ENCODE measurements around the gene NKIRAS1.

The NKIRAS1 gene

GRCh38 chr3:23954144-23954543 is 37.4 kb upstream of the NKIRAS1 start:
- H3K27ac ChIP-seq, result no peak overlapping the region
- H3K36me3 ChIP-seq, result peaks cover 0 to 14% (median 0%) of the 10 kb centered on the region in 11 experiments; a peak in 5 of 22 replicates
- H3K9me3 ChIP-seq (replicated peaks in 1 of 11), result no peaks in the 10 kb centered on the region
- no peak overlapping the region for H3K4me3 ChIP-seq
- peak overlapping the region in 2 of 11 experiments; percentile 73 to 81; a peak in 3 of 22 replicates for H3K4me2 ChIP-seq
- peaks cover 20 to 48% (median 33%) of the 10 kb centered on the region in 10 experiments for H3K4me1 ChIP-seq
- peaks cover 0 to 90% (median 58%) of the 10 kb centered on the region in 11 experiments; a peak in 16 of 22 replicates for H4K20me1 ChIP-seq
- TF ChIP-seq Cebpa-rat (IDR thresholded peaks at IDR 0.05), result no peak
- no peak overlapping the region for H3K9ac ChIP-seq
- peaks cover 0 to 24% (median 15%) of the 10 kb centered on the region in 11 experiments; a peak in 16 of 22 replicates for H3K27me3 ChIP-seq

- no peak overlapping the region for H3K4me3 ChIP-seq
- H4K20me1 ChIP-seq, result peaks cover 0 to 93% (median 63%) of the 10 kb centered on the region in 11 experiments; a peak in 16 of 22 replicates
Observed at GRCh38 chr3:23953523-23953922, 36.7 kb upstream of the NKIRAS1 start.

GRCh38 chr3:23952646-23953045 is 35.9 kb upstream of the NKIRAS1 start:
- TF ChIP-seq Cebpa-rat (IDR thresholded peaks at IDR 0.05), result no peak
- no peak overlapping the region for H3K4me3 ChIP-seq
- H3K27ac ChIP-seq, result no peak overlapping the region; a peak in 1 of 22 replicates
- 0 out of 22 replicates have a peak overlapping the region, but pooled peaks of 1 of the 11 experiments have one; percentile 47 for H3K9ac ChIP-seq
- H3K4me1 ChIP-seq, result peaks cover 20 to 48% (median 33%) of the 10 kb centered on the region in 10 experiments
- H3K27me3 ChIP-seq, result peaks cover 0 to 24% (median 15%) of the 10 kb centered on the region in 11 experiments; a peak in 16 of 22 replicates
- H4K20me1 ChIP-seq, result peaks cover 0 to 94% (median 72%) of the 10 kb centered on the region in 11 experiments; a peak in 16 of 22 replicates
- H3K9me3 ChIP-seq (replicated peaks in 1 of 11), result no peaks in the 10 kb centered on the region
- peaks cover 0 to 11% (median 0%) of the 10 kb centered on the region in 11 experiments; a peak in 6 of 22 replicates for H3K36me3 ChIP-seq
- H3K4me2 ChIP-seq, result peak overlapping the region; percentile 14 to 81 (median 73); a peak in 20 of 22 replicates

More at GRCh38 chr3:23953523-23953922, 36.7 kb upstream of the NKIRAS1 start:
- no peak overlapping the region for H3K27ac ChIP-seq
- peaks cover 20 to 48% (median 33%) of the 10 kb centered on the region in 10 experiments for H3K4me1 ChIP-seq
- H3K27me3 ChIP-seq, result peaks cover 0 to 24% (median 15%) of the 10 kb centered on the region in 11 experiments; a peak in 16 of 22 replicates
- H3K9ac ChIP-seq, result no peak overlapping the region
- H3K36me3 ChIP-seq, result peaks cover 0 to 14% (median 0%) of the 10 kb centered on the region in 11 experiments; a peak in 5 of 22 replicates
- no peak for TF ChIP-seq Cebpa-rat (IDR thresholded peaks at IDR 0.05)
- H3K4me2 ChIP-seq, result peak overlapping the region in 8 of 11 experiments; percentile 63 to 81 (median 75); a peak in 16 of 22 replicates
- H3K9me3 ChIP-seq (replicated peaks in 1 of 11), result no peaks in the 10 kb centered on the region

GRCh38 chr3:23950293-23950692 is 33.5 kb upstream of the NKIRAS1 start:
- H3K27me3 ChIP-seq, result peaks cover 0 to 24% (median 15%) of the 10 kb centered on the region in 11 experiments; a peak in 16 of 22 replicates
- no peaks in the 10 kb centered on the region for H3K9me3 ChIP-seq (replicated peaks in 1 of 11)
- peaks cover 30 to 60% (median 45%) of the 10 kb centered on the region in 10 experiments for H3K4me1 ChIP-seq
- H3K4me2 ChIP-seq, result peak overlapping the region; percentile 15 to 64 (median 36); a peak in 21 of 22 replicates
- no peak overlapping the region for H3K4me3 ChIP-seq
- no peak overlapping the region for H3K27ac ChIP-seq
- peaks cover 0 to 9% (median 0%) of the 10 kb centered on the region in 11 experiments; a peak in 4 of 22 replicates for H3K36me3 ChIP-seq
- TF ChIP-seq Cebpa-rat (IDR thresholded peaks at IDR 0.05), result no peak
- H4K20me1 ChIP-seq, result peaks cover 0 to 93% (median 82%) of the 10 kb centered on the region in 11 experiments; a peak in 16 of 22 replicates
- H3K9ac ChIP-seq, result no peak overlapping the region

- H3K36me3 ChIP-seq, result peaks cover 0 to 5% (median 0%) of the 10 kb centered on the region in 11 experiments; a peak in 4 of 22 replicates
- peak overlapping the region; percentile 15 to 64 (median 36); a peak in 21 of 22 replicates for H3K4me2 ChIP-seq
- no peak overlapping the region for H3K9ac ChIP-seq
- H4K20me1 ChIP-seq, result peaks cover 0 to 88% (median 78%) of the 10 kb centered on the region in 11 experiments; a peak in 16 of 22 replicates
- no peak overlapping the region for H3K27ac ChIP-seq
- peaks cover 30 to 60% (median 45%) of the 10 kb centered on the region in 10 experiments for H3K4me1 ChIP-seq
- H3K27me3 ChIP-seq, result peaks cover 1 to 24% (median 15%) of the 10 kb centered on the region in 11 experiments; a peak in 19 of 22 replicates
- H3K9me3 ChIP-seq (replicated peaks in 1 of 11), result no peaks in the 10 kb centered on the region
- H3K4me3 ChIP-seq, result no peak overlapping the region
- TF ChIP-seq Cebpa-rat (IDR thresholded peaks at IDR 0.05), result no peak
Observed at GRCh38 chr3:23949784-23950183, 33.0 kb upstream of the NKIRAS1 start.

- Histone ChIP-seq H3K4me1 (peaks cover 30 to 56% (median 42%) of the 10 kb centered on the region in 10 experiments), H3K4me3 (no peak overlapping the region), H3K4me2 (no peak overlapping the region), H3K9me3 (replicated peaks in 1 of 11) (no peaks in the 10 kb centered on the region), H3K36me3 (no peaks in the 10 kb centered on the region; a peak in 1 of 22 replicates), H3K27ac (no peak overlapping the region), H4K20me1 (peaks cover 0 to 77% (median 68%) of the 10 kb centered on the region in 11 experiments; a peak in 16 of 22 replicates), H3K9ac (no peak overlapping the region), H3K27me3 (peaks cover 12 to 31% (median 18%) of the 10 kb centered on the region in 11 experiments)
- TF ChIP-seq Cebpa-rat (IDR thresholded peaks at IDR 0.05), result no peak
Observed at GRCh38 chr3:23948761-23949160, 32.0 kb upstream of the NKIRAS1 start.

- H3K36me3 ChIP-seq, result no peaks in the 10 kb centered on the region; a peak in 1 of 22 replicates
- no peaks in the 10 kb centered on the region for H3K9me3 ChIP-seq (replicated peaks in 1 of 11)
- H3K4me3 ChIP-seq, result peak overlapping the region; percentile 68 to 88 (median 76)
- H3K9ac ChIP-seq, result peak overlapping the region; percentile 86 to 98 (median 89)
- no peak for TF ChIP-seq Cebpa-rat (IDR thresholded peaks at IDR 0.05)
- H3K4me1 ChIP-seq, result peaks cover 19 to 30% (median 24%) of the 10 kb centered on the region in 10 experiments; a peak in 19 of 20 replicates
- H3K27me3 ChIP-seq, result peaks cover 6 to 28% (median 20%) of the 10 kb centered on the region in 11 experiments; a peak in 20 of 22 replicates
- H4K20me1 ChIP-seq, result peaks cover 0 to 51% (median 41%) of the 10 kb centered on the region in 11 experiments; a peak in 11 of 22 replicates
- H3K4me2 ChIP-seq, result peak overlapping the region; percentile 75 to 95 (median 89)
- H3K27ac ChIP-seq, result peak overlapping the region; percentile 84 to 97 (median 87); a peak in 21 of 22 replicates
Observed at GRCh38 chr3:23945913-23946687, 29.3 kb upstream of the NKIRAS1 start.

GRCh38 chr3:23945663-23945912 is 28.8 kb upstream of the NKIRAS1 start:
- peak overlapping the region; percentile 57 to 95 (median 85) for H3K4me2 ChIP-seq

More at GRCh38 chr3:23945663-23945912, 28.8 kb upstream of the NKIRAS1 start:
- no peaks in the 10 kb centered on the region; a peak in 1 of 22 replicates for H3K36me3 ChIP-seq
- peaks cover 6 to 28% (median 20%) of the 10 kb centered on the region in 11 experiments; a peak in 20 of 22 replicates for H3K27me3 ChIP-seq
- H3K9me3 ChIP-seq (replicated peaks in 1 of 11), result no peaks in the 10 kb centered on the region
- peak overlapping the region; percentile 68 to 88 (median 76) for H3K4me3 ChIP-seq
- H4K20me1 ChIP-seq, result peaks cover 0 to 46% (median 36%) of the 10 kb centered on the region in 11 experiments; a peak in 11 of 22 replicates
- H3K4me1 ChIP-seq, result peaks cover 18 to 25% (median 23%) of the 10 kb centered on the region in 10 experiments; a peak in 19 of 20 replicates
- peak overlapping the region; percentile 84 to 97 (median 87) for H3K27ac ChIP-seq
- TF ChIP-seq Cebpa-rat (IDR thresholded peaks at IDR 0.05), result no peak
- peak overlapping the region; percentile 86 to 98 (median 89) for H3K9ac ChIP-seq
